Neuronal stem cell (in vitro differentiated cells): ENCODE results near the gene RASGEF1C.
A peak's percentile ranks its signal among the peaks of the same experiment; 100 is the strongest.

Experiments
- DNase-seq: peaks from one replicate; pipeline ENCODE4 v3.0.0-alpha.2; 2013; ENCODE audit warnings: low spot score
- H2AFZ ChIP-seq: one replicate; pipeline ENCODE4 v1.6.1; 2013; ENCODE audit warnings: mild to moderate bottlenecking, low read length, inconsistent platforms
- H2AK5ac ChIP-seq: 2 replicates; pipeline ENCODE4 v1.6.1; 2013; ENCODE audit warnings: low read depth, mild to moderate bottlenecking, inconsistent platforms, low read length, moderate library complexity, mixed read lengths
- H2BK120ac ChIP-seq: 2 replicates; pipeline ENCODE4 v1.6.1; 2013; ENCODE audit warnings: low read depth, mild to moderate bottlenecking, inconsistent platforms, low read length, moderate library complexity, mixed read lengths
- H2BK12ac ChIP-seq: one replicate; pipeline ENCODE4 v1.6.1; 2013; ENCODE audit warnings: low read length, inconsistent platforms
- H2BK15ac ChIP-seq: 2 replicates; pipeline ENCODE4 v1.6.1; 2013; ENCODE audit warnings: mild to moderate bottlenecking, low read length, inconsistent platforms, mixed read lengths
- H2BK5ac ChIP-seq: one replicate; pipeline ENCODE4 v1.6.1; 2013; ENCODE audit warnings: inconsistent platforms, mild to moderate bottlenecking, low read length, moderate library complexity
- H3K14ac ChIP-seq: one replicate; pipeline ENCODE4 v1.6.1; 2013; ENCODE audit warnings: low read length, inconsistent platforms
- H3K18ac ChIP-seq: 2 replicates; pipeline ENCODE4 v1.6.1; 2013; ENCODE audit warnings: low read length, inconsistent platforms
- H3K23ac ChIP-seq: 2 replicates; pipeline ENCODE4 v1.6.1; 2013; ENCODE audit warnings: low read depth, mild to moderate bottlenecking, mixed read lengths, low read length, inconsistent platforms; ENCODE audit not compliant: poor library complexity
- H3K27ac ChIP-seq: replicated peaks from 3 replicates; pipeline ENCODE4 v1.5.1; 2013; ENCODE audit warnings: low read length, inconsistent platforms
- H3K27me3 ChIP-seq, 3 experiments: 2 replicates each; pipeline ENCODE4 v1.6.1; 2013; ENCODE audit warnings: low read length in 3 of 3, mild to moderate bottlenecking in 2 of 3, inconsistent platforms in 1 of 3, low read depth in 1 of 3, mixed read lengths in 1 of 3, moderate library complexity in 1 of 3; ENCODE audit not compliant: control insufficient read depth in 3 of 3, insufficient read depth in 3 of 3
- H3K36me3 ChIP-seq, 2 donors: replicated peaks in 1 of 2; 2 replicates each; pipeline ENCODE4 v1.6.1; 2013; ENCODE audit warnings: low read length in 2 of 2; ENCODE audit not compliant: control insufficient read depth in 2 of 2, insufficient read depth in 2 of 2
- H3K4ac ChIP-seq: 2 replicates; pipeline ENCODE4 v1.6.1; 2013; ENCODE audit warnings: inconsistent platforms, mild to moderate bottlenecking, low read length, moderate library complexity
- H3K4me1 ChIP-seq, 2 donors: 1 replicate in 1 of 2; 2 replicates in 1 of 2; pipeline ENCODE4 v1.6.1; 2013; ENCODE audit warnings: low read length in 2 of 2, low read depth in 1 of 2; ENCODE audit not compliant: control insufficient read depth in 2 of 2, insufficient read depth in 1 of 2
- H3K4me2 ChIP-seq: one replicate; pipeline ENCODE4 v1.6.1; 2013; ENCODE audit warnings: mild to moderate bottlenecking, low read length, inconsistent platforms; ENCODE audit not compliant: insufficient read depth, poor library complexity, severe bottlenecking
- H3K4me3 ChIP-seq, 2 donors: 2 replicates each; pipeline ENCODE4 v1.5.1; 2013; ENCODE audit warnings: low read length in 2 of 2, mild to moderate bottlenecking in 2 of 2, inconsistent platforms in 1 of 2, moderate library complexity in 1 of 2
- H3K79me1 ChIP-seq: one replicate; pipeline ENCODE4 v1.6.1; 2013; ENCODE audit warnings: low read depth, mild to moderate bottlenecking, inconsistent platforms, low read length, moderate library complexity
- H3K9ac ChIP-seq: one replicate; pipeline ENCODE4 v1.6.1; 2013; ENCODE audit warnings: mild to moderate bottlenecking, low read depth, low read length, inconsistent platforms; ENCODE audit not compliant: poor library complexity
- H3K9me3 ChIP-seq, 2 donors: replicated peaks in 1 of 2; 2 replicates each; pipeline versions ENCODE3 to v1.6.1; 2013; ENCODE audit warnings: low read length in 2 of 2, mild to moderate bottlenecking in 2 of 2, inconsistent platforms in 1 of 2, low read depth in 1 of 2, mixed read lengths in 1 of 2, moderate library complexity in 1 of 2; ENCODE audit not compliant: control insufficient read depth in 2 of 2, insufficient read depth in 1 of 2
- H4K8ac ChIP-seq: one replicate; pipeline ENCODE4 v1.6.1; 2013; ENCODE audit warnings: low read depth, mild to moderate bottlenecking, inconsistent platforms, low read length, moderate library complexity
- H4K91ac ChIP-seq: one replicate; pipeline ENCODE4 v1.6.1; 2013; ENCODE audit warnings: low read length, low read depth, mild to moderate bottlenecking, inconsistent platforms; ENCODE audit not compliant: poor library complexity
- WGBS, 2 donors: extraction: QIAGEN DNeasy Blood & Tissue Kit; methylation state at CpG; one replicate each; pipeline ENCODE4 v1.1.7; 2013; ENCODE audit warnings: missing lambda C conversion rate in 2 of 2, mixed read lengths in 1 of 2; ENCODE audit not compliant: insufficient read length in 2 of 2, insufficient replicate concordance in 1 of 2; ENCODE audit errors: extremely low coverage in 2 of 2; 5-methylcytosine and 5-hydroxymethylcytosine counted together

The RASGEF1C gene

DNA sequence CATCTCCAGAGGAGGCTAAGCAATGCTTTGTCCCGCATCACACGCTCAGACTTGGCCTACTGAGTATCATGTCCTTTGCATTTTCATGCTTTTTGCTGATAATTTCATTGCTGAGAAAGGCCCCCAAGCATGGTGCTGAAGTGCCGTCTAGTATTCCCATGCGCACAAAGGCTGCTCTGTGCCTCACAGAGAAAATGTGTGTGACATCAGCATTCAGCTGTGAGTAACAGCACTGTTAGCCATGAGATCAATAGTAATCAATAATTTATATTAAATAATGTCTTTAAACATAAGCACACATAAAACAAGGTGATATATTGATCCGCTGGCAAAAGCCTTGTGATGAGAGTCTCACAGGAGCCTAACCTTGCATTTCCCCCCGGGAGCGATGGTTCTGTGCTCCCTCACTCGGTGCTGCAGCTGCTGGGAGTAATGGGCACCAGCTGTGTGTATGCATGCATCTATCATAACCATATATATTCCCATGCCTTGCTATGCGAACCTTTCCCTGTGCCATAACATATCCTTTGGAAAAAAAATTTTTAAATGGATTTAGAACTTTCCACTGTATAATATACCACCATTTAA, 87.1 kb downstream of the RASGEF1C start:
- no peak overlapping the region for H3K4me3 ChIP-seq
- no CpG with 5 or more reads among the region's 9 CpGs for WGBS, 2 donors
- H2BK5ac ChIP-seq = no peak overlapping the region
- H3K4me2 ChIP-seq = no peak overlapping the region
- no peak overlapping the region for H2AFZ ChIP-seq
- H2AK5ac ChIP-seq = no peak overlapping the region
- H3K27ac ChIP-seq = no peak overlapping the region
- no peak overlapping the region for H3K18ac ChIP-seq
- H3K9ac ChIP-seq = no peak overlapping the region
- H3K36me3 ChIP-seq = no peaks in the 10 kb centered on the region
- no peaks in the 10 kb centered on the region for H3K9me3 ChIP-seq
- no peaks in the 10 kb centered on the region for H3K27me3 ChIP-seq
- H2BK15ac ChIP-seq = no peak overlapping the region
- no peak overlapping the region for H3K14ac ChIP-seq
- no peaks in the 10 kb centered on the region for H3K79me1 ChIP-seq
- no peak overlapping the region for H4K91ac ChIP-seq
- no peak overlapping the region for H3K4ac ChIP-seq
- no peak overlapping the region for H2BK120ac ChIP-seq
- H4K8ac ChIP-seq = no peak overlapping the region
- H3K23ac ChIP-seq = no peak overlapping the region
- H3K4me1 ChIP-seq = no peaks in the 10 kb centered on the region
- no peak for DNase-seq
- no peak overlapping the region for H2BK12ac ChIP-seq

DNA sequence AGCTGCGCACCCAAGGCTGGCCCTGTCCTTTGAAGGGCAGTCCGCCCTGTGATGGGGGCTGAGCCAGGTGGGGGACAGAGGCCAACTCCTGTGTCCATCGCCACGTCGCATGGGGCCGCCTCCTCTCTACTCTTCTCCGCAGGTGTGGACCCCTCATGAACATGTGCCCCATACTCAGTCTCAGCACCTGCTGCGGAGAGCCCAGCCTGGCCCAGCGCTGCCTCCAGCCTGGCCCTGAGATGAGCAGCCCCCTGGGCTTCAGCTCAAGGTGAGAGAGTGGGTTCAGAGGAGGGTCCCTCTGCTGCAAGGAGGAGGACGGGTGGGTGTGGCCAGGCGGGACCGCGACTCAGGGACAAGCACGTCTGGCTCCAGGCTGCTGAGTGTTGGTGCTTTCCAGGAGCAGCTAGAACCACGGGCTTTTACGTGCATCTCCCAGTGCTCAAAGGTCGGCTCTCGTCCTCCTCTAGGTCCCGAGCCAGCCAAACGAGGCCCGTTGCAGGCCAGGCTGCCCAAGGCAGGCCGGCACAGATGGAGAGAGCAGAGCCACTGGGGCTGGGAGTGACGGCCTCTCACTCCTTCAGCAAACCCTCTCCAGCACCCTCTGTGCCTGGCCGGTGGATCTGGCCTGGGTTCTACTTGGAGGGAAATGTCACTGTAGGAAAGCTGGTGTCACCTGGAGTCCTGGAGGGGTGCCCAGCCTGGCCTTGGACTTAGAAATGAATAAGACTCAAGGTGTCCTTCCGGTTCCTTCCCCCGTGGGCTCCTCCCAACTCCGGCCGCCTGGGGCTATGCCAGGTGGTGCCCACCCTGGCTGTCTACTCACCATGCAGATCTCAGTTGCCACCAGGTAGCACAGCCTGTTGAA, 88.5 kb downstream of the RASGEF1C start:
- Histone ChIP-seq H3K4me2 (no peak overlapping the region), H3K18ac (no peak overlapping the region), H3K14ac (peak overlapping the region; percentile 1), H3K9ac (no peak overlapping the region), H4K91ac (no peak overlapping the region), H3K4me1 (peaks cover 4 to 12% of the 10 kb centered on the region in 2 donors), H3K27me3 (no peaks in the 10 kb centered on the region), H3K36me3 (no peaks in the 10 kb centered on the region), H2BK5ac (peak overlapping the region; percentile 58), H2AFZ (no peak overlapping the region), H2BK12ac (no peak overlapping the region), H3K79me1 (no peaks in the 10 kb centered on the region), H2BK120ac (peak overlapping the region; percentile 29), H3K4ac (no peak overlapping the region), H3K27ac (no peak overlapping the region), H4K8ac (no peak overlapping the region), H3K9me3 (no peaks in the 10 kb centered on the region), H2BK15ac (no peak overlapping the region), H2AK5ac (peak overlapping the region; percentile 15), H3K23ac (peak overlapping the region; percentile 6), H3K4me3 (no peak overlapping the region)
- no peak for DNase-seq
- WGBS, 2 donors = no CpG with 5 or more reads among the region's 28 CpGs

DNA sequence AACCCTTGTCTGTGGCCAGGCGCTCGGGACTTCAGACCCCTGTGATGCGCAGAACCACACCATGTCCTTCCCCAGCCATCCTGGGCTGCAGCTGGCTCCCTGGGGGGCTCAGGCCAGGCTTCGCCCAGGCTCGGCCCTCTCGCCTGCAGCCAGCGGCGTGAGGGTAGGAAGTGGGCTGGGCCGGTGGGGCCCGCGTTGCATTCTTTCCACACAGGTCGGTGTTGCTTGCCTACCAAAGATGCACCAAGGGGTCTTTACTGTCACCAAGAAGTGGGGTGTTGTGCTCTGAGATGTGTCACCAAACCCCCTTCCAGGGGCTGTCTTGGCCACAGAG, 89.1 kb downstream of the RASGEF1C start:
- DNase-seq = no peak
- H3K36me3 ChIP-seq = no peaks in the 10 kb centered on the region
- H2BK120ac ChIP-seq = no peak overlapping the region
- no peak overlapping the region for H3K9ac ChIP-seq
- no peaks in the 10 kb centered on the region for H3K9me3 ChIP-seq
- no peak overlapping the region for H2AFZ ChIP-seq
- WGBS, 2 donors = no CpG with 5 or more reads among the region's 12 CpGs
- H2AK5ac ChIP-seq = no peak overlapping the region
- H3K23ac ChIP-seq = peak overlapping the region; percentile 6
- no peak overlapping the region for H2BK5ac ChIP-seq
- no peak overlapping the region for H4K91ac ChIP-seq
- no peak overlapping the region for H2BK12ac ChIP-seq
- H3K27ac ChIP-seq = no peak overlapping the region
- H3K4me3 ChIP-seq = no peak overlapping the region
- H4K8ac ChIP-seq = no peak overlapping the region
- H2BK15ac ChIP-seq = no peak overlapping the region
- H3K14ac ChIP-seq = peak overlapping the region; percentile 1
- H3K18ac ChIP-seq = no peak overlapping the region
- H3K27me3 ChIP-seq = no peaks in the 10 kb centered on the region
- no peak overlapping the region for H3K4ac ChIP-seq
- H3K79me1 ChIP-seq = no peaks in the 10 kb centered on the region
- peaks cover 4 to 12% of the 10 kb centered on the region in 2 donors for H3K4me1 ChIP-seq
- no peak overlapping the region for H3K4me2 ChIP-seq

DNA sequence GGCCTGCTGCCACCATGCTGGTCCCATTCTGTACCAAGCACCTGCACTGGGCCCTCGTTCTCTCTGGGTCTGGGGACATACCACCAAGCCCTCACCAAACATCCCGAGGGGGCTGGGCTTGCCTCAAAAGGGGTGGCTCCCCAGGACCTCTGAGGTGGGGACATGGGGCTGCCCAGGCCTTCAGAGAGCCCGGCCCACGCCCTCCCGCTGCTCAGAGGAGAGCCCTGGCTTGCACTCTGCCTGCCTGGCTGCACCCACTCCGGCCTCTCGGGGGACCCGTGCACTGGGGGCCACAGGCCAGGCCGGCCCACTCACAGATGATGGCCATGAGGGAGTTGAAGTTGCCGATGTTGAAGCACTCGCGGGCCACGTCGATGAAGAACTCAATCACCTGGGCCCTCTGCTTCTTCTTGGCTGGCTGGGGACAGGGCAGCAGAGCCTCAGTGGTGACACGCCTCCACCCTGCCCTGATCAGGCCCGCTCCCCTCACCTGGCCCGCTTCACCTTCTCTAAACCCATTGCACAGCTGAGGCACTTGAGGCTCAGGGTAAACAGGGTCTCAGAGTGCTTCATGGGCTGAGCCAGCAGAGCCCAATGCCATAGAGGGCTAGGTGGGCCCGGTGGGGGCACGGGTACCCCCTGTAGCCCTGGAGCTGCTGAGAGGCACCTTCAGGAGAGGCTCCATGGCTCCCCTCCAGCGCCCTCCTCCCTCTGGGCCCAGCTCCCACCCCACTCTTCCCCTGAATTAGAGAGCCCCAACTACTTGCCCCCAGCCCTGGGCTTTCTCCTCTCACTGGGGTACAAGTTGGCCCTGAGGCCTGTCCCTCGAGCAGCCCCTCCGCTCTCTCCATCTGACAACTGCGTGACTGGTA, 89.7 kb downstream of the RASGEF1C start:
- H3K4me2 ChIP-seq = no peak overlapping the region
- no peak overlapping the region for H4K8ac ChIP-seq
- no peak overlapping the region for H2BK15ac ChIP-seq
- no peak overlapping the region for H2AFZ ChIP-seq
- H3K9ac ChIP-seq = no peak overlapping the region
- no peaks in the 10 kb centered on the region for H3K79me1 ChIP-seq
- peak overlapping the region; percentile 1 for H3K14ac ChIP-seq
- peak overlapping the region; percentile 61 for H2BK5ac ChIP-seq
- H2BK12ac ChIP-seq = no peak overlapping the region
- no peak for DNase-seq
- no peaks in the 10 kb centered on the region for H3K9me3 ChIP-seq
- H3K27ac ChIP-seq = no peak overlapping the region
- peak overlapping the region; percentile 59 for H3K18ac ChIP-seq
- H3K4ac ChIP-seq = no peak overlapping the region
- H2BK120ac ChIP-seq = no peak overlapping the region
- H3K4me1 ChIP-seq = peaks cover 4 to 12% of the 10 kb centered on the region in 2 donors
- WGBS, 2 donors = no CpG with 5 or more reads among the region's 23 CpGs
- no peak overlapping the region for H2AK5ac ChIP-seq
- no peak overlapping the region for H3K23ac ChIP-seq
- peak overlapping the region; percentile 48 for H4K91ac ChIP-seq
- H3K4me3 ChIP-seq = no peak overlapping the region
- H3K27me3 ChIP-seq = no peaks in the 10 kb centered on the region
- no peaks in the 10 kb centered on the region for H3K36me3 ChIP-seq
